Astrocyte (in vitro differentiated cells and primary cell): ENCODE results near the gene DUOXA1. TPM values are rescaled to one million over a fixed set of nuclear protein-coding genes. Genes with fewer than 3 reads are reported as not detected.

Source experiments
- DNase-seq: peaks from one replicate; pipeline ENCODE4 v3.0.0-alpha.2; 2010; ENCODE audit warnings: low read depth
- FAIRE-seq: peaks from 2 replicates; lab custom pipeline; 2011; peaks lifted over from hg19 to GRCh38; lab: Jason Lieb, UNC
- H2AFZ ChIP-seq: 2 replicates; pipeline ENCODE4 v1.6.0; 2012; ENCODE audit warnings: low read depth, low read length, inconsistent platforms
- H3K27ac ChIP-seq: 2 replicates; pipeline ENCODE4 v1.5.1; 2011; ENCODE audit warnings: low read depth, low read length, inconsistent platforms
- H3K27me3 ChIP-seq: 2 replicates; pipeline ENCODE4 v1.6.0; 2011; ENCODE audit warnings: low read length, inconsistent platforms; ENCODE audit not compliant: insufficient read depth
- H3K36me3 ChIP-seq: 2 replicates; pipeline ENCODE4 v1.5.1; 2011; ENCODE audit warnings: low read length, inconsistent platforms; ENCODE audit not compliant: insufficient read depth
- H3K4me1 ChIP-seq: 2 replicates; pipeline ENCODE4 v1.5.1; 2011; ENCODE audit warnings: low read length, inconsistent platforms; ENCODE audit not compliant: insufficient read depth
- H3K4me2 ChIP-seq: 2 replicates; pipeline ENCODE4 v1.6.0; 2012; ENCODE audit warnings: low read length, inconsistent platforms
- H3K4me3 ChIP-seq: 2 replicates; pipeline ENCODE4 v1.5.1; 2011; ENCODE audit warnings: low read depth, mild to moderate bottlenecking, low read length, inconsistent platforms; ENCODE audit not compliant: insufficient read depth
- H3K79me2 ChIP-seq: 2 replicates; pipeline ENCODE4 v1.6.0; 2012; ENCODE audit warnings: mild to moderate bottlenecking, low read length, inconsistent platforms; ENCODE audit not compliant: insufficient read depth
- H3K9ac ChIP-seq: 2 replicates; pipeline ENCODE4 v1.6.0; 2012; ENCODE audit warnings: mild to moderate bottlenecking, low read length, inconsistent platforms
- H3K9me3 ChIP-seq: 2 replicates; pipeline ENCODE4 v1.5.1; 2012; ENCODE audit warnings: low read depth, mild to moderate bottlenecking, low read length, inconsistent platforms; ENCODE audit not compliant: insufficient read depth
- H4K20me1 ChIP-seq: 2 replicates; pipeline ENCODE4 v1.6.0; 2012; ENCODE audit warnings: low read length, inconsistent platforms; ENCODE audit not compliant: insufficient read depth
- H3K27ac Mint-ChIP-seq: one replicate; pipeline ENCODE4 v1.8.0; 2021; ENCODE audit warnings: mild to moderate bottlenecking, mixed read lengths; ENCODE audit not compliant: unreplicated experiment
- H3K27me3 Mint-ChIP-seq: one replicate; pipeline ENCODE4 v1.8.0; 2021; ENCODE audit warnings: low read depth, mixed read lengths; ENCODE audit not compliant: unreplicated experiment
- H3K36me3 Mint-ChIP-seq: one replicate; pipeline ENCODE4 v1.8.0; 2021; ENCODE audit warnings: low read depth, mixed read lengths; ENCODE audit not compliant: unreplicated experiment
- H3K4me1 Mint-ChIP-seq: one replicate; pipeline ENCODE4 v1.8.0; 2021; ENCODE audit warnings: low read depth, mixed read lengths; ENCODE audit not compliant: unreplicated experiment
- H3K4me3 Mint-ChIP-seq: one replicate; pipeline ENCODE4 v1.8.0; 2021; ENCODE audit warnings: mild to moderate bottlenecking, moderate library complexity, mixed read lengths; ENCODE audit not compliant: unreplicated experiment
- H3K9me3 Mint-ChIP-seq: one replicate; pipeline ENCODE4 v1.8.0; 2021; ENCODE audit warnings: mild to moderate bottlenecking, mixed read lengths; ENCODE audit not compliant: unreplicated experiment
- CTCF ChIP-seq: IDR thresholded peaks from 2 replicates; pipeline ENCODE4 v1.5.1; 2011; ENCODE audit warnings: low read depth, mild to moderate bottlenecking, inconsistent platforms, low read length, moderate library complexity; ENCODE audit not compliant: insufficient read depth
- EZH2 ChIP-seq: IDR thresholded peaks from 2 replicates; pipeline ENCODE4 v1.6.1; 2012; ENCODE audit warnings: mild to moderate bottlenecking, low read length, inconsistent platforms; ENCODE audit not compliant: insufficient read depth
- total RNA-seq: library from RNA; stranded (reverse); gene quantifications from 2 replicates; pipeline ENCODE4 v1.2.1, GENCODE V29; 2021

DUOXA1 gene
- total RNA-seq, 1 donor from 2014 or later = 0.66 TPM

DNA sequence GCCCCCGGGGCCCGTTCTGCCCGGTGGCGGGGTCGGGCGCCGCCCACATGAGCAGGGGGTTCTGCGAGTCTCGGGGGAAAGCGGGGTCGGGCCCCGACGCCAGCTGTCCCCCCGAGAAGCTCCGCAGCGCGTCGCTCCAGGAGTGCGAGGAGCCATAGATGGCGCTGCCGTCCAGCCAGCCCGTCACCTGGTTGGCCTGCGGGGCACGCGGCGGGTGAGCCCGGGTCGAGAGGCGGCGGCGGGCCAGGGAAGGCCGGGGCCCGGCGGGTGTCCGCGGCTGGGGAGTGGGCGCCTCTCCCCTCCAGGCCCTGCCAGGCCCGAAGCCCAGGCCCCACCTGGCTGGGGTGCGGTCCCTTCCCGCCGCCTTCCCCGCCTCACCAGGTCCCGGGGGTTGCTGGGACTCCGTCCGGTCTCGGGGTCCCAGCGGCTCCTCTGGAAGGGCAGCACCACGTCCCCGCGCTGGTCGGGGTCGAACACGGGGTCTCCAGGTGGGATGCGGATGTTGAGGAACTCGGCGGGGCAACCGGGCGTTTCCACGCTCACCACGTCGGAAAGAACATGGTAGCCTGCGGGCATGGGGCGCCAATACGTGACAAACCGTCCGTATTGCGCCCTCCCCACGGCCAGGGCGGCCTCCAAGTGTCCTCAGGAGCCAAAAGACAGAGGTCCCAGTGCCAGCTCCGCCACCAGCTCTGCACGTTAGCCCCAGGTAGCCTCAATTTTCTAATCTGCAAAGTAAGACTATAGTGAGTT, 18.1 kb downstream of the DUOXA1 start:
- Histone ChIP-seq H3K4me3 (no peak overlapping the region), H3K27ac (no peak overlapping the region), H4K20me1 (no peaks in the 10 kb centered on the region), H3K79me2 (no peaks in the 10 kb centered on the region), H3K9ac (no peak overlapping the region), H3K36me3 (no peaks in the 10 kb centered on the region), H3K4me1 (no peaks in the 10 kb centered on the region), H3K4me2 (no peak overlapping the region), H2AFZ (no peak overlapping the region), H3K9me3 (no peaks in the 10 kb centered on the region), H3K27me3 (peaks cover 71% of the 10 kb centered on the region)
- no peak overlapping the region for H3K27ac Mint-ChIP-seq
- FAIRE-seq (no peak), DNase-seq (no peak)
- H3K27me3 Mint-ChIP-seq = peaks cover 79% of the 10 kb centered on the region
- H3K4me3 Mint-ChIP-seq = no peak overlapping the region
- TF ChIP-seq CTCF (no peak), EZH2 (peak; percentile 12)
- no peaks in the 10 kb centered on the region for H3K4me1 Mint-ChIP-seq
- H3K36me3 Mint-ChIP-seq = no peaks in the 10 kb centered on the region
- peaks cover 6% of the 10 kb centered on the region for H3K9me3 Mint-ChIP-seq

GRCh38 chr15:45110256-45110820, 19.3 kb downstream of the DUOXA1 start:
- H3K4me3 Mint-ChIP-seq = no peak overlapping the region
- DNase-seq = no peak

More at GRCh38 chr15:45110256-45110820, 19.3 kb downstream of the DUOXA1 start:
- Mint-ChIP-seq H3K9me3 (peaks cover 6% of the 10 kb centered on the region), H3K27me3 (peaks cover 79% of the 10 kb centered on the region), H3K4me1 (no peaks in the 10 kb centered on the region), H3K27ac (no peak overlapping the region), H3K36me3 (no peaks in the 10 kb centered on the region)
- TF ChIP-seq EZH2 (no peak), CTCF (no peak)
- Histone ChIP-seq H3K27ac (no peak overlapping the region), H3K79me2 (no peaks in the 10 kb centered on the region), H3K36me3 (no peaks in the 10 kb centered on the region), H3K9ac (no peak overlapping the region), H2AFZ (no peak overlapping the region), H3K4me3 (no peak overlapping the region), H4K20me1 (no peaks in the 10 kb centered on the region), H3K4me2 (no peak overlapping the region), H3K4me1 (no peaks in the 10 kb centered on the region), H3K9me3 (no peaks in the 10 kb centered on the region), H3K27me3 (peaks cover 62% of the 10 kb centered on the region)
- FAIRE-seq = no peak
